AG10803 (cell line): ENCODE data around the gene NEDD4L.

Experiments
- DNase-seq: peaks from one replicate; pipeline ENCODE4 v3.0.0; 2010; ENCODE audit warnings: low read depth
- H3K4me3 ChIP-seq: 2 replicates; pipeline ENCODE4 v1.5.1; 2011; ENCODE audit warnings: mild to moderate bottlenecking, low read length, control low read depth
- CTCF ChIP-seq: conservative IDR thresholded peaks from 2 replicates; pipeline ENCODE4 v1.5.1; 2011; ENCODE audit warnings: mild to moderate bottlenecking, low read length, control low read depth, inconsistent platforms

Gene NEDD4L

GRCh38 chr18:58230438-58231179 lies 186.6 kb downstream of the NEDD4L start:
- no peak overlapping the region for H3K4me3 ChIP-seq
- peak; percentile 27 for DNase-seq
- no peak for TF ChIP-seq CTCF

GRCh38 chr18:58231930-58232329 lies 187.9 kb downstream of the NEDD4L start:
- no peak overlapping the region for H3K4me3 ChIP-seq
- TF ChIP-seq CTCF, result peak; percentile 50
- DNase-seq, result no peak

- no peak for DNase-seq
- no peak for TF ChIP-seq CTCF
- no peak overlapping the region for H3K4me3 ChIP-seq
Observed at GRCh38 chr18:58232668-58233067, 188.6 kb downstream of the NEDD4L start.

GRCh38 chr18:58234359-58234741 lies 190.3 kb downstream of the NEDD4L start:
- H3K4me3 ChIP-seq, result no peak overlapping the region
- no peak for DNase-seq
- TF ChIP-seq CTCF, result no peak

GRCh38 chr18:58235001-58235436 lies 191.0 kb downstream of the NEDD4L start:
- DNase-seq, result no peak
- no peak for TF ChIP-seq CTCF
- H3K4me3 ChIP-seq, result no peak overlapping the region

GRCh38 chr18:58239879-58240278 lies 195.9 kb downstream of the NEDD4L start:
- TF ChIP-seq CTCF, result no peak
- DNase-seq, result no peak
- no peak overlapping the region for H3K4me3 ChIP-seq

- no peak overlapping the region for H3K4me3 ChIP-seq
- no peak for DNase-seq
- TF ChIP-seq CTCF, result no peak
Observed at GRCh38 chr18:58241026-58241679, 197.1 kb downstream of the NEDD4L start.
